Breast epithelium (tissue), 4 donors: Measurements from ENCODE around the gene ANKS1B. TPM values are rescaled to one million over a fixed set of nuclear protein-coding genes. Genes with fewer than 3 reads are reported as not detected.

Experiments used
- DNase-seq, 2 donors: peaks; one replicate each; pipeline ENCODE4 v3.0.0-alpha.2; 2019; ENCODE audit warnings: low spot score in 2 of 2
- H3K27ac ChIP-seq, 2 donors: fragments of 200-600 bp; sonication (generic) in 1 of 2; one replicate each; pipeline ENCODE4 v1.5.1; 2016 to 2019; ENCODE audit warnings: mild to moderate bottlenecking in 1 of 2
- H3K27me3 ChIP-seq, 2 donors: fragments of 200-600 bp; sonication (generic) in 1 of 2; one replicate each; pipeline versions ENCODE4 v1.5.1 to v1.6.0; 2017 to 2019; ENCODE audit warnings: control low read depth in 1 of 2, mild to moderate bottlenecking in 1 of 2
- H3K36me3 ChIP-seq: fragments of 200-600 bp; one replicate; pipeline ENCODE4 v1.5.1; 2019
- H3K4me1 ChIP-seq, 2 donors: fragments of 200-600 bp; sonication (generic); one replicate each; pipeline ENCODE4 v1.5.1; 2016 to 2019; ENCODE audit warnings: control low read depth in 1 of 2
- H3K4me3 ChIP-seq, 3 donors: fragments of 200-600 bp; sonication (generic); 1 replicate in 2 of 3; 2 replicates in 1 of 3; pipeline ENCODE4 v1.5.1; 2016 to 2019; ENCODE audit warnings: mild to moderate bottlenecking in 3 of 3, moderate library complexity in 2 of 3
- H3K9me3 ChIP-seq, 2 donors: fragments of 200-600 bp; sonication (generic) in 1 of 2; one replicate each; pipeline ENCODE4 v1.5.1; 2016 to 2019; ENCODE audit warnings: control low read depth in 1 of 2
- CTCF ChIP-seq, 3 donors: fragments of 450-650 bp; IDR thresholded peaks; one replicate each; pipeline ENCODE4 v1.5.1; 2016 to 2017; ENCODE audit warnings: antibody characterized with exemption in 3 of 3, mild to moderate bottlenecking in 3 of 3, moderate library complexity in 3 of 3
- POLR2A ChIP-seq: fragments of 450-650 bp; IDR thresholded peaks from one replicate; pipeline ENCODE4 v1.6.1; 2016; ENCODE audit warnings: antibody characterized with exemption, mild to moderate bottlenecking, moderate library complexity
- POLR2AphosphoS5 ChIP-seq, 3 donors: sonication (generic); formaldehyde crosslinking; IDR thresholded peaks; one replicate each; pipeline ENCODE4 v1.6.1; 2017; ENCODE audit warnings: antibody characterized with exemption in 3 of 3
- intact Hi-C: fragments of 100-400 bp; cut with DNase I; formaldehyde crosslinking; loops from one replicate; pipeline ENCODE4 v1.15.1; 2023; ENCODE audit warnings: low total_unique reads
- total RNA-seq, 3 donors: library from RNA; depleted of rRNA; stranded (reverse); fragments of >200 nt; gene quantifications; one replicate each; pipeline ENCODE4 v1.1.0, GENCODE V29; 2016

ANKS1B gene
- total RNA-seq, 3 donors from 2014 or later, result 16.6 to 115 (median 32.4) TPM

- Histone ChIP-seq H3K4me1 (no peaks in the 10 kb centered on the region), H3K4me3 (no peak overlapping the region), H3K36me3 (no peaks in the 10 kb centered on the region), H3K27me3 (no peaks in the 10 kb centered on the region), H3K9me3 (no peaks in the 10 kb centered on the region), H3K27ac (no peak overlapping the region)
- TF ChIP-seq POLR2AphosphoS5 (IDR thresholded peaks at IDR 0.05) (no peak), POLR2A (no peak), CTCF (IDR thresholded peaks at IDR 0.05) (no peak)
- DNase-seq, result no peak
- intact Hi-C loops, result no loop called here
Measured at GRCh38 chr12:98948343-98948949, 1036.3 kb downstream of the ANKS1B start.

GRCh38 chr12:98945864-98946263, 1038.9 kb downstream of the ANKS1B start:
- intact Hi-C loops, result no loop called here
- H3K9me3 ChIP-seq, result no peaks in the 10 kb centered on the region
- TF ChIP-seq POLR2A (no peak), POLR2AphosphoS5 (IDR thresholded peaks at IDR 0.05) (no peak), CTCF (IDR thresholded peaks at IDR 0.05) (no peak)
- no peaks in the 10 kb centered on the region for H3K27me3 ChIP-seq
- no peak for DNase-seq
- H3K36me3 ChIP-seq, result no peaks in the 10 kb centered on the region
- no peak overlapping the region for H3K27ac ChIP-seq
- no peak overlapping the region for H3K4me3 ChIP-seq
- H3K4me1 ChIP-seq, result no peaks in the 10 kb centered on the region

GRCh38 chr12:98939926-98940325, 1044.8 kb downstream of the ANKS1B start:
- intact Hi-C loops, result no loop called here
- no peaks in the 10 kb centered on the region for H3K36me3 ChIP-seq
- no peak for TF ChIP-seq CTCF (IDR thresholded peaks at IDR 0.05)
- TF ChIP-seq POLR2A, result no peak
- no peak for TF ChIP-seq POLR2AphosphoS5 (IDR thresholded peaks at IDR 0.05)
- H3K27ac ChIP-seq, result no peak overlapping the region
- H3K4me3 ChIP-seq, result no peak overlapping the region
- H3K9me3 ChIP-seq, result peaks cover 0 to 3% of the 10 kb centered on the region in 2 donors
- H3K4me1 ChIP-seq, result no peaks in the 10 kb centered on the region
- DNase-seq, result no peak
- H3K27me3 ChIP-seq, result no peaks in the 10 kb centered on the region

GRCh38 chr12:98939350-98939749, 1045.4 kb downstream of the ANKS1B start:
- intact Hi-C loops, result no loop called here
- Histone ChIP-seq H3K4me1 (no peaks in the 10 kb centered on the region), H3K27ac (no peak overlapping the region), H3K36me3 (no peaks in the 10 kb centered on the region), H3K9me3 (peaks cover 0 to 6% of the 10 kb centered on the region in 2 donors), H3K27me3 (no peaks in the 10 kb centered on the region), H3K4me3 (no peak overlapping the region)
- no peak for TF ChIP-seq POLR2AphosphoS5 (IDR thresholded peaks at IDR 0.05)
- TF ChIP-seq CTCF (IDR thresholded peaks at IDR 0.05), result no peak
- TF ChIP-seq POLR2A, result no peak
- no peak for DNase-seq

GRCh38 chr12:98935847-98936246, 1048.9 kb downstream of the ANKS1B start:
- Histone ChIP-seq H3K36me3 (no peaks in the 10 kb centered on the region), H3K27me3 (no peaks in the 10 kb centered on the region), H3K4me3 (no peak overlapping the region), H3K27ac (no peak overlapping the region), H3K9me3 (peaks cover 0 to 6% of the 10 kb centered on the region in 2 donors), H3K4me1 (no peaks in the 10 kb centered on the region)
- intact Hi-C loops, result no loop called here
- no peak for DNase-seq
- TF ChIP-seq POLR2AphosphoS5 (IDR thresholded peaks at IDR 0.05) (no peak), POLR2A (no peak), CTCF (IDR thresholded peaks at IDR 0.05) (no peak)
